H54 (cell line): ENCODE data around the gene RFPL1.
A peak's percentile ranks its signal among the peaks of the same experiment; 100 is the strongest.
"Not testable (repeated sequence)": the region's sequence is repeated elsewhere in the genome, so short reads cannot be mapped to it uniquely, and the experiment has no call there.

Experiments
- DNase-seq: peaks from one replicate; pipeline ENCODE4 v3.0.0; 2011; ENCODE audit warnings: low spot score, mixed read lengths; ENCODE audit not compliant: insufficient read length
- FAIRE-seq: peaks from 3 replicates; lab custom pipeline; 2011; peaks lifted over from hg19 to GRCh38; lab: Jason Lieb, UNC
- POLR2A ChIP-seq: IDR thresholded peaks from 2 replicates; pipeline ENCODE4 v1.6.1; 2011; ENCODE audit warnings: low read depth, mild to moderate bottlenecking, low read length

RFPL1 gene

DNA sequence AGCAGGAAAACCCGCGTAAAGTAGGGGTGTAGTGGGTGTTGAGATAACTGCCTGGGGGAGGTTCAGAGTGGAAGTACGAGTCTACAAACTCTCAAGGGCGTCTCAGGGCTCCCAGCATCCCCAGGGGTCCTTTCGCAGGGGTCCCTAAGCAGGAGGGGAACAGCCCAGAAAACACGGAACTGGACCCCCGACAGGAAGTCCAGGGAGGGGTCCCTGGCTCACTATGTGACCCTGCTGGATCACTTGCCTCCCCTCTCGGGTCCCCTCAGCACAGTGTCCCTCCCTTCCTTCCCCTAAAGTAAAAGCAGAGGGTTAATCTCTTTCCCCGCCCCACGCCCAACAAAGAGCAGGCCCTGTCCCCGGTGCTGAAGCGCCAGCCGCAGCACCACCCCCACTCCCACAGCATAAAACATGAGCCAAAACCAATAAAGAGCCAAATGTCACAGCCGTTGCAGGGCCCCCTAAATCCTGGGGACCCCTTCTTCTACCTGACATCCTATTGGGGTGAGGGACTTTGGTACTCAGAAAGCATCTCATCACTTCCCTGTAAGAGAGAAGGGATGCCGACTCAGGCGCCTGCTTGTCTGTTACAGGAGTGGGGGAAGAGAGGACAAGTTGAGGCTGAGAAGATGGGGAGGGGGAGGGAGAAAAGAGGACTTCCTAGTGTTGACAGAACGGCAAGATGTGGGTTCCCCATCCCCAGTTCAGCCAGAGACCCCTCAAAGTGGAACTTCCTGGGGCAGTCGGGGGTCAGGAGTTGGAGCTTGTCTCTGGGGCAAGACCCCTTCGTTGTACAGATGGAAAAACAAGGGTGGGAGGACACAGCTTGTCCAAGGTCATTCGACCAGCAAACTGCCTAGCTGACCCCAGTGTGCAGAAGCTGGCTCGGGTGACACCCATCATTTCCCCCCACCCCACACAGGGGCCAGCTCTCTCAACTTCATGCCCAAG lies 40.2 kb downstream of the RFPL1 start:
- no peak for TF ChIP-seq POLR2A
- DNase-seq: peak; percentile 49
- no peak for FAIRE-seq

DNA sequence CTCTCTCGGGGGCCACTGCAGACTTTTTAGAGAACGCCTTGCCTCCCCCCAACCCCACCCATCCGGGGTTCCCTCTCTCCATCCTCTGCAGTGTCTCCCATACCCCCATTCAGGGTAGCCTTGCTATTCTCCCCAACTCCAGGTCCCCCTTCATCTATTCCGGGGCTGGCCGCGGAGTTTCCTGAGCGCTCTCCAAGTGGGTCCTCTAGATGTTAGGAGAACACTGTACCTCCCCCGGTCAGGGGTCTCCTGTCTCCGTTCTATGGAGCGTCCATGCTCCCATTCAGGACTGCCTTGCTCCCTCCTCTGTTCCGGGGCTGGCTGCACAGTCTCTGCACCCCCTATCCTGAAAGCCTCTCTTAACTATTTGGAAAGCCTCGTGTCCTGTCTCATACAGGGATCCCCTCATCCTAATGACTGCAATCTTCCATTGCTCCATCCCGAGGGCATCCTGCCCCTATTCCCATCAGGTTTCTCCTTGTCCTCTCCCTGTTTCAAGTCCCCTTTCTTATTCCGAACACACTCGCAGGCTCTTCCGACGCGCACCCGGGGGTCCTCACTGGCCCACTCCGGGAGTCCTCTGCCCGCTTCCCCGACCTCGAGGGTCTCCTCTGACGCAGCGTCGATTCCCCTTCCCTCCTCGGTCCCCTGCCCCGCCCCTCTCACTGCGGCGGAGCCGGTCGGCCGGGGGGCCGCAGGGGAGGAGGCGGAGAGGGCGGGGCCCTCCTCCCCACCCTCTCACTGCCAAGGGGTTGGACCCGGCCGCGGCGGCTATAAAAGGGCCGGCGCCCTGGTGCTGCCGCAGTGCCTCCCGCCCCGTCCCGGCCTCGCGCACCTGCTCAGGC lies 41.3 kb downstream of the RFPL1 start, which contains the start of gene NEFH:
Gene NEFH, plus strand, starts transcription at position 802 of the 845 bp plus-strand sequence. CDS start 45 bp downstream, outside the sequence.
- no peak for FAIRE-seq
- no peak for DNase-seq
- TF ChIP-seq POLR2A: no peak

DNA sequence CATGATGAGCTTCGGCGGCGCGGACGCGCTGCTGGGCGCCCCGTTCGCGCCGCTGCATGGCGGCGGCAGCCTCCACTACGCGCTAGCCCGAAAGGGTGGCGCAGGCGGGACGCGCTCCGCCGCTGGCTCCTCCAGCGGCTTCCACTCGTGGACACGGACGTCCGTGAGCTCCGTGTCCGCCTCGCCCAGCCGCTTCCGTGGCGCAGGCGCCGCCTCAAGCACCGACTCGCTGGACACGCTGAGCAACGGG lies 41.8 kb downstream of the RFPL1 start:
- no peak for TF ChIP-seq POLR2A
- FAIRE-seq: no peak
- no peak for DNase-seq

DNA sequence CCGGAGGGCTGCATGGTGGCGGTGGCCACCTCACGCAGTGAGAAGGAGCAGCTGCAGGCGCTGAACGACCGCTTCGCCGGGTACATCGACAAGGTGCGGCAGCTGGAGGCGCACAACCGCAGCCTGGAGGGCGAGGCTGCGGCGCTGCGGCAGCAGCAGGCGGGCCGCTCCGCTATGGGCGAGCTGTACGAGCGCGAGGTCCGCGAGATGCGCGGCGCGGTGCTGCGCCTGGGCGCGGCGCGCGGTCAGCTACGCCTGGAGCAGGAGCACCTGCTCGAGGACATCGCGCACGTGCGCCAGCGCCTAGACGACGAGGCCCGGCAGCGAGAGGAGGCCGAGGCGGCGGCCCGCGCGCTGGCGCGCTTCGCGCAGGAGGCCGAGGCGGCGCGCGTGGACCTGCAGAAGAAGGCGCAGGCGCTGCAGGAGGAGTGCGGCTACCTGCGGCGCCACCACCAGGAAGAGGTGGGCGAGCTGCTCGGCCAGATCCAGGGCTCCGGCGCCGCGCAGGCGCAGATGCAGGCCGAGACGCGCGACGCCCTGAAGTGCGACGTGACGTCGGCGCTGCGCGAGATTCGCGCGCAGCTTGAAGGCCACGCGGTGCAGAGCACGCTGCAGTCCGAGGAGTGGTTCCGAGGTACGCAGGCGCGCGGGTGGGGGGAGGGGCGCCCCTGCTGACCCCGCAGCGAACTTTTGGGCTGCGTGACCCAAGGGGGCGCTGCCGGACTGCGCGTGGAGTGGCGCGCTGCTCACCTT lies 42.3 kb downstream of the RFPL1 start:
- DNase-seq (no peak), FAIRE-seq (no peak)
- no peak for TF ChIP-seq POLR2A

DNA sequence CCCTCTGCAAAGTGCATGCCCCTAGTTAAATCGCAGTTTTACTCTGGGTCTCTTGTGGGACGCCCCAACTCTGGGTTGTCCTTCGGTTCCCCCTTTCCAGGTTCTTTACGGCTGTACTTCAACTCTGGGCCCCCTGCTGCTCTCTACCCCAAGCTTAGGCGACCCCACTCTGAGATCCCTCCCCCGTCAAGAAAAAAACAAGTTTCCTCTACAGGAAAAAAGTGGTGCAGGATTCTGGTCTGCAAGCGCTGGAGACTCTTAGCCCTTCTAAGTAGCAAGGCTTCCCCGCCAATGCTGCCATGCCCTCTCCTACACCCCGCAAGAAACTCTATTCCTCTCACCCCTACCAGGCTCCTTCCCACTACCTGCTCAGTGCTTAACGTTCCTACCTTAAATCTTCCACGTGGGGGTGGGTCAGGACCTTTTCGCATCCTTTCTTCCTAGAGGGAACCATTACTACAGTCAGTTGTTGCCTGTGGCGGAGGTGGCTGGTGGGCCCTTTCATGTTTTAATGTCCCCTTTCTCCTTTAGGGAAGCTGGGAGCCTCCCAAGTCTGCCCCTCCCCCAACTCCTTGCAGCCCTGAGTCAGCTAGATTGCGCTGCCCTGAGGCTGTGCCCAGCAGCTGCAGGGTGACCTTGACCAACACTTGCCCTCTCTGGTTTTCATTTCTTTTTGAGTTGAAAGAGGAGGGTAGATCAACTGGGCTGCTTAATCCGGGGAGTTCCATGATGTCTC lies 43.0 kb downstream of the RFPL1 start:
- FAIRE-seq: no peak
- DNase-seq: no peak
- TF ChIP-seq POLR2A: no peak

DNA sequence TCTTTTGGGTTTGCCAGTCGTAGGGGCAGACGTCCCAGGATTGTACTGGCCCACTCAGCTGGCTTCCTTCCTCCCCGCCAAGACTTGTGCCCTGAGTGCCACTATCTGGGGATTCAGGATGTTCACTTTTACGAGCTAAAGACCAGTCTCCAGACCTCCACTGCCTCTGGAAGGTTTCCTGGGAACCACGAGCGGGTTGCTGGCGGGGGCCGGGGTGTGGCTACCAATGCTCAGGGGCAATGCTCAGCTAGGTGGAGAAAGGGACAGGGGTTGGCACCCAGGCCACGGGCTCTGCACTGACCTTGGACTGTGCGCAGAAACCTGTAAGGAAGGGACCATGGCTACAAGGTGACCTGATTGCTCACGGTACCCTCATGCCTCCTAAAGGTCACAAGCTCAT lies 43.9 kb downstream of the RFPL1 start:
- TF ChIP-seq POLR2A: no peak
- no peak for FAIRE-seq
- DNase-seq: no peak

DNA sequence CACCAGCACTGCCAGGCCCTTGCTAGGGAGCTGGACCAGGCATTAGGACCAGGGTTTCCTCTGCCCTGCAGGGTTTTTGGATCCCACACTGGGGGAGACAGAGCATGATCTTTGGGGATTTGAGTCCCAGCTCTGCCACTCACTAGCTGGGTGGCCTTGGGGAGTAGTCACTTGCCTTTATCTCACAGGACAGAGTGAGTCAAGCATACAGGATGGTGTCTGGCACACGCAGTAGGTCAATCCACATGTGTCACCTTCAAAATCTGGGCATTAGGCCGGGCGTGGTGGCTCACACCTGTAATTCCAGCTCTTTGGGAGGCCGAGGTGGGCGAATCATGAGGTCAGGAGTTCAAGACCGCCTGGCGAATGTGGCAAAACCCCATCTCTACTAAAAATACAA lies 44.3 kb downstream of the RFPL1 start:
- TF ChIP-seq POLR2A: no peak
- FAIRE-seq (no peak), DNase-seq (no peak)

DNA sequence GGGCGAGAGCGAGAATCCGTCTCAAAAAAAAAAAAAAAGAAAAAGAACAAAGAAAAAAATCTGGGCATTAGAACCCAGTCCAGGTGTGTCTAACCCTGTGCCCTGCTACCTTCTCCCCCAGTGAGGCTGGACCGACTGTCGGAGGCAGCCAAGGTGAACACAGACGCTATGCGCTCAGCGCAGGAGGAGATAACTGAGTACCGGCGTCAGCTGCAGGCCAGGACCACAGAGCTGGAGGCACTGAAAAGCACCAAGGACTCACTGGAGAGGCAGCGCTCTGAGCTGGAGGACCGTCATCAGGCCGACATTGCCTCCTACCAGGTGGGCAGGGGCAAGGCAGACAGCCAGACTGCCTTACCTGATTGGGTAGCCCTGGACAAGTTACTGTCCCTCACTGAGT lies 44.9 kb downstream of the RFPL1 start:
- FAIRE-seq: no peak

DNA sequence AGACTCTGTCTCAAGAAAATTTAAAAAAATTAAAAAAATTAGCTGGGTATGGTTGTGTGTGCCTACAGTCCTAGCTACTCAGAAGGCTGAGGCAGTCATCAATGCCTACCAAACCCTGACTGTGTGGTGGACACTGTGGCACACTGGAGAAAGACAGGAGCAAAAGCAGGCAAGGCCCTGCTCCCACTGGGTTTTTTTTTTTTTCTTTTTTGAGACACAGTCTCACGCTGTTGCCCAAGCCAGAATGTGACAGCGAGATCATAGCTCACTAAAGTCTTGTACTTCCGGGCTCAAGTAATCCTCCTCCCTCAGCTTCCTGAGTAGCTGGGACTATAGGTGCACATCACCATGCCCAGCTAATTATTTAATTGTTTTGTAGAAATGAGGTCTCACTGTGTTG lies 46.3 kb downstream of the RFPL1 start:
- DNase-seq: no peak
- no peak for FAIRE-seq
- no peak for TF ChIP-seq POLR2A

More for the DNA sequence above, 44.9 kb downstream of the RFPL1 start:
- DNase-seq: no peak
- no peak for TF ChIP-seq POLR2A

DNA sequence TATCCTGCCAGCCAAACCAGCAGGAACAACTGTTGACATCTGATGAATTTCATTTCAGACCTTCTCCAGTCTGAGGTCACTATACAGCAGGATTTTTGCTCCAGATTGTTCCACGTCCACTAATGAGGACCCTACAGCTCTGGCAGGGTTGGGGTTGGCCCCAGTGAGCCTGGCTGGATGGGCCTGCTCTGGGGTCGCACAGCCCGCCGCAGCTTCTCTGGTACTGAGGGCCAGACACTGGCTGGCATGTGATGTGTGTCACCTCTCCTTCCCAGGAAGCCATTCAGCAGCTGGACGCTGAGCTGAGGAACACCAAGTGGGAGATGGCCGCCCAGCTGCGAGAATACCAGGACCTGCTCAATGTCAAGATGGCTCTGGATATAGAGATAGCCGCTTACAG lies 47.1 kb downstream of the RFPL1 start:
- TF ChIP-seq POLR2A: no peak
- no peak for DNase-seq
- FAIRE-seq: no peak

DNA sequence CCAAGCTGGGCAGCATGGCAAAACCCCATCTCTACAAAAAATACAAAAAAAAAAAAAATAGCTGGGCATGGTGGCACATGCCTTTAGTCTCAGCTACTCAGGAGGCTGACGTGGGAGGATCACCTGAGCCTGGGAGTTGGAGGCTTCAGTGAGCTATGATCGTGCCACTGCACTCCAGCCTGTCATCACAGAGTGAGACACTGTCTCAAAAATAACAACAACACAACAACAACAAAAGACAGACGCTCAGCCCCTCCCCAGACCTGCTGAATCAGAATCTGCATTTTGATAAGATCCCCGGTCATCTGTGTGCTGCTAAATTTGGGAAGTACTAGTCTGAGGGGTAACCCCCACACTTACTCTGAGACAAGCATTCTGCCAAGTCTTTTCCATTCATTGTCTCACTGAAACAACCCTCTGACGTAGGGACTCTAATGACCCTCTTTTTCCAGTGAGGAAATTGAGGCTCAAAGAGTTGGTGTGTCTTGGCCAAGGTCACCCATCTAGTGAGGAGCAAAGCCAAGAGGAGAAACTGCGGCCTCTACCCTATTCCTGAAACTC lies 49.1 kb downstream of the RFPL1 start:
- TF ChIP-seq POLR2A: no peak
- FAIRE-seq (no peak), DNase-seq (no peak)

DNA sequence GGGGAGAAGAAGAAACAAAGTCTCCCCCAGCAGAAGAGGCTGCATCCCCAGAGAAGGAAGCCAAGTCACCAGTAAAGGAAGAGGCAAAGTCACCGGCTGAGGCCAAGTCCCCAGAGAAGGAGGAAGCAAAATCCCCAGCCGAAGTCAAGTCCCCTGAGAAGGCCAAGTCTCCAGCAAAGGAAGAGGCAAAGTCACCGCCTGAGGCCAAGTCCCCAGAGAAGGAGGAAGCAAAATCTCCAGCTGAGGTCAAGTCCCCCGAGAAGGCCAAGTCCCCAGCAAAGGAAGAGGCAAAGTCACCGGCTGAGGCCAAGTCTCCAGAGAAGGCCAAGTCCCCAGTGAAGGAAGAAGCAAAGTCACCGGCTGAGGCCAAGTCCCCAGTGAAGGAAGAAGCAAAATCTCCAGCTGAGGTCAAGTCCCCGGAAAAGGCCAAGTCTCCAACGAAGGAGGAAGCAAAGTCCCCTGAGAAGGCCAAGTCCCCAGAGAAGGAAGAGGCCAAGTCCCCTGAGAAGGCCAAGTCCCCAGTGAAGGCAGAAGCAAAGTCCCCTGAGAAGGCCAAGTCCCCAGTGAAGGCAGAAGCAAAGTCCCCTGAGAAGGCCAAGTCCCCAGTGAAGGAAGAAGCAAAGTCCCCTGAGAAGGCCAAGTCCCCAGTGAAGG lies 50.9 kb downstream of the RFPL1 start:
- not testable (repeated sequence) for DNase-seq, FAIRE-seq
